ENCODE measurements around the gene ZNF41.

- TF ChIP-seq EP300 (IDR thresholded peaks at IDR 0.05) (no peak), CTCF (IDR thresholded peaks at IDR 0.05) (no peak)
These were observed 24.3 kb upstream of the ZNF41 start for GRCh38 chrX:47507153-47507867.
